SK-N-SH treated with all-trans-retinoic acid at 6 μM for 48 hours (cell line): ENCODE data around the gene DHX57.

Source experiments
- ATAC-seq: fragments of 200-7000 bp; cut with Tn5 transposase; 3 replicates; pipeline ENCODE4 v1.9.1; 2020; ENCODE audit warnings: mild to moderate bottlenecking, moderate library complexity
- ARNTL ChIP-seq: fragments of 450-650 bp; formaldehyde crosslinking; IDR thresholded peaks from 2 replicates; pipeline ENCODE4 v1.5.0; 2020; ENCODE audit warnings: low read depth, mild to moderate bottlenecking, moderate library complexity, borderline replicate concordance
- BACH2 ChIP-seq: fragments of 250-450 bp; sonication (Bioruptor Pico); IDR thresholded peaks from 2 replicates; pipeline ENCODE4 v1.9.0; 2021; ENCODE audit warnings: mild to moderate bottlenecking, borderline replicate concordance
- CSDC2 ChIP-seq: fragments of 250-450 bp; sonication (Bioruptor Pico); IDR thresholded peaks from 2 replicates; pipeline ENCODE4 v1.5.0; 2020; ENCODE audit warnings: mild to moderate bottlenecking, moderate library complexity
- ESRRG ChIP-seq: fragments of 250-450 bp; sonication (Bioruptor Pico); IDR thresholded peaks from 2 replicates; pipeline ENCODE4 v1.6.1; 2021; ENCODE audit warnings: mild to moderate bottlenecking
- GLIS3 ChIP-seq: fragments of 250-450 bp; sonication (Bioruptor Pico); IDR thresholded peaks from 2 replicates; pipeline ENCODE4 v1.5.0; 2020; ENCODE audit warnings: mild to moderate bottlenecking, moderate library complexity
- ISL1 ChIP-seq: fragments of 250-450 bp; sonication (Bioruptor Pico); IDR thresholded peaks from 2 replicates; pipeline ENCODE4 v2.1.2; 2022; ENCODE audit warnings: mild to moderate bottlenecking, moderate library complexity
- OSR1 ChIP-seq: fragments of 250-450 bp; sonication (Bioruptor Pico); IDR thresholded peaks from 2 replicates; pipeline ENCODE4 v1.8.0; 2022; ENCODE audit warnings: moderate library complexity, mild to moderate bottlenecking, inconsistent platforms
- PPARA ChIP-seq: fragments of 250-450 bp; sonication (Bioruptor Pico); IDR thresholded peaks from 2 replicates; pipeline ENCODE4 v1.5.0; 2020; ENCODE audit warnings: mild to moderate bottlenecking, borderline replicate concordance
- TCF4 ChIP-seq: fragments of 250-450 bp; sonication (Bioruptor Pico); IDR thresholded peaks from 2 replicates; pipeline ENCODE4 v1.8.0; 2021; ENCODE audit warnings: mild to moderate bottlenecking, moderate library complexity, borderline replicate concordance
- ZC3H10 ChIP-seq: fragments of 250-450 bp; sonication (Bioruptor Pico); IDR thresholded peaks from 2 replicates; pipeline ENCODE4 v1.5.1; 2021; ENCODE audit warnings: mild to moderate bottlenecking, moderate library complexity
- ZFP3 ChIP-seq: fragments of 250-450 bp; sonication (Bioruptor Pico); IDR thresholded peaks from 2 replicates; pipeline ENCODE4 v1.5.0; 2020; ENCODE audit warnings: mild to moderate bottlenecking, moderate library complexity
- ZFP30 ChIP-seq: fragments of 450-650 bp; formaldehyde crosslinking; IDR thresholded peaks from 2 replicates; pipeline ENCODE4 v1.5.0; 2022; ENCODE audit warnings: mild to moderate bottlenecking, moderate library complexity
- ZNF70 ChIP-seq: fragments of 450-650 bp; formaldehyde crosslinking; IDR thresholded peaks from 2 replicates; pipeline ENCODE4 v1.5.0; 2020; ENCODE audit warnings: mild to moderate bottlenecking, moderate library complexity
- ZNF8 ChIP-seq: fragments of 450-650 bp; formaldehyde crosslinking; IDR thresholded peaks from 2 replicates; pipeline ENCODE4 v1.5.0; 2020; ENCODE audit warnings: mild to moderate bottlenecking, moderate library complexity
- TF ChIP-seq, protein P1 (sequence below): fragments of 250-450 bp; sonication (Bioruptor Pico); IDR thresholded peaks from 2 replicates; pipeline ENCODE4 v1.8.0; 2020; ENCODE audit warnings: mild to moderate bottlenecking, moderate library complexity, borderline replicate concordance
- TF ChIP-seq, protein P2 (sequence below): fragments of 250-450 bp; sonication (Bioruptor Pico); IDR thresholded peaks from 2 replicates; pipeline ENCODE4 v1.5.0; 2020; ENCODE audit warnings: mild to moderate bottlenecking, moderate library complexity
- TF ChIP-seq, protein P3 (sequence below): fragments of 250-450 bp; sonication (Bioruptor Pico); IDR thresholded peaks from 2 replicates; pipeline ENCODE4 v1.8.0; 2021; ENCODE audit warnings: low read depth, mild to moderate bottlenecking, moderate library complexity, borderline replicate concordance
- TF ChIP-seq, protein P4 (sequence below): fragments of 250-450 bp; sonication (Bioruptor Pico); IDR thresholded peaks from 2 replicates; pipeline ENCODE4 v1.5.1; 2020; ENCODE audit warnings: low read depth, mild to moderate bottlenecking, moderate library complexity
- TF ChIP-seq, protein P5 (sequence below): fragments of 250-450 bp; sonication (Bioruptor Pico); IDR thresholded peaks from 2 replicates; pipeline ENCODE4 v1.5.1; 2021; ENCODE audit warnings: mild to moderate bottlenecking, moderate library complexity

The DHX57 gene

DNA sequence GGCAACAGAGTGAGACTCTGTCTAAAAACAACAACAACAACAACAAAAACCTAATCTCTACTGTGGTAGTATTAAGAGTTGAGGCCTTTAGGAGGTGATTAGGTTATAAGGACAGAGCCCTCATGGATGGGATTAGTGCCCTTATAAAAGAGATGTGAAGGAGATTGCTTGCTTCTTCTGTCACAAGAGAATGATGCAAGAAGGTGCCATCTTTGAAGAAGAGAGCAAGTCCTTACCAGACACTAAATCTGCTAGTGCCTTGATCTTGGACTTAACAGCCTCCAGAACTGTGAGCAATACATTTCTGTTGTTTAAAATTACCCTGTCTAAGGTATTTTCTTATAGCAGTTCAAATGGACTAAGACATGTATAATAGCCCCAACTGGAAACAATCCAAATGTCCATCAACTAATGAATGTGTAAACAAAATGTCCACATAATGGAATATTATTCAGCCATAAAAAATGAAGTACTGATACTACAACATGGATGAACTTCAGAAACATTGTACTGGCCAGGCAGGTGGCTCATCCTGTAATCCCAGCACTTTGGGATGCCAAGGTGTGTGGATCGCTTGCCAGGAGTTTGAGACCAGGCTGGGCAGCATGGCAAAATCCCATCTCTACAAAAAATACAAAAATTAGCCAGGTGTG is 12.3 kb upstream of the DHX57 start:
- TF ChIP-seq, protein P1, sequence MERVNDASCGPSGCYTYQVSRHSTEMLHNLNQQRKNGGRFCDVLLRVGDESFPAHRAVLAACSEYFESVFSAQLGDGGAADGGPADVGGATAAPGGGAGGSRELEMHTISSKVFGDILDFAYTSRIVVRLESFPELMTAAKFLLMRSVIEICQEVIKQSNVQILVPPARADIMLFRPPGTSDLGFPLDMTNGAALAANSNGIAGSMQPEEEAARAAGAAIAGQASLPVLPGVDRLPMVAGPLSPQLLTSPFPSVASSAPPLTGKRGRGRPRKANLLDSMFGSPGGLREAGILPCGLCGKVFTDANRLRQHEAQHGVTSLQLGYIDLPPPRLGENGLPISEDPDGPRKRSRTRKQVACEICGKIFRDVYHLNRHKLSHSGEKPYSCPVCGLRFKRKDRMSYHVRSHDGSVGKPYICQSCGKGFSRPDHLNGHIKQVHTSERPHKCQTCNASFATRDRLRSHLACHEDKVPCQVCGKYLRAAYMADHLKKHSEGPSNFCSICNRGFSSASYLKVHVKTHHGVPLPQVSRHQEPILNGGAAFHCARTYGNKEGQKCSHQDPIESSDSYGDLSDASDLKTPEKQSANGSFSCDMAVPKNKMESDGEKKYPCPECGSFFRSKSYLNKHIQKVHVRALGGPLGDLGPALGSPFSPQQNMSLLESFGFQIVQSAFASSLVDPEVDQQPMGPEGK, result no peak
- TF ChIP-seq ZC3H10 (CRISPR knock-in tag), result no peak
- no peak for TF ChIP-seq ARNTL
- TF ChIP-seq ZNF8, result no peak
- TF ChIP-seq, protein P2, sequence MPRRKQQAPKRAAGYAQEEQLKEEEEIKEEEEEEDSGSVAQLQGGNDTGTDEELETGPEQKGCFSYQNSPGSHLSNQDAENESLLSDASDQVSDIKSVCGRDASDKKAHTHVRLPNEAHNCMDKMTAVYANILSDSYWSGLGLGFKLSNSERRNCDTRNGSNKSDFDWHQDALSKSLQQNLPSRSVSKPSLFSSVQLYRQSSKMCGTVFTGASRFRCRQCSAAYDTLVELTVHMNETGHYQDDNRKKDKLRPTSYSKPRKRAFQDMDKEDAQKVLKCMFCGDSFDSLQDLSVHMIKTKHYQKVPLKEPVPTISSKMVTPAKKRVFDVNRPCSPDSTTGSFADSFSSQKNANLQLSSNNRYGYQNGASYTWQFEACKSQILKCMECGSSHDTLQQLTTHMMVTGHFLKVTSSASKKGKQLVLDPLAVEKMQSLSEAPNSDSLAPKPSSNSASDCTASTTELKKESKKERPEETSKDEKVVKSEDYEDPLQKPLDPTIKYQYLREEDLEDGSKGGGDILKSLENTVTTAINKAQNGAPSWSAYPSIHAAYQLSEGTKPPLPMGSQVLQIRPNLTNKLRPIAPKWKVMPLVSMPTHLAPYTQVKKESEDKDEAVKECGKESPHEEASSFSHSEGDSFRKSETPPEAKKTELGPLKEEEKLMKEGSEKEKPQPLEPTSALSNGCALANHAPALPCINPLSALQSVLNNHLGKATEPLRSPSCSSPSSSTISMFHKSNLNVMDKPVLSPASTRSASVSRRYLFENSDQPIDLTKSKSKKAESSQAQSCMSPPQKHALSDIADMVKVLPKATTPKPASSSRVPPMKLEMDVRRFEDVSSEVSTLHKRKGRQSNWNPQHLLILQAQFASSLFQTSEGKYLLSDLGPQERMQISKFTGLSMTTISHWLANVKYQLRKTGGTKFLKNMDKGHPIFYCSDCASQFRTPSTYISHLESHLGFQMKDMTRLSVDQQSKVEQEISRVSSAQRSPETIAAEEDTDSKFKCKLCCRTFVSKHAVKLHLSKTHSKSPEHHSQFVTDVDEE (CRISPR knock-in tag), result no peak
- no peak for TF ChIP-seq ESRRG (CRISPR knock-in tag)
- TF ChIP-seq OSR1 (CRISPR knock-in tag), result no peak
- TF ChIP-seq, protein P3, sequence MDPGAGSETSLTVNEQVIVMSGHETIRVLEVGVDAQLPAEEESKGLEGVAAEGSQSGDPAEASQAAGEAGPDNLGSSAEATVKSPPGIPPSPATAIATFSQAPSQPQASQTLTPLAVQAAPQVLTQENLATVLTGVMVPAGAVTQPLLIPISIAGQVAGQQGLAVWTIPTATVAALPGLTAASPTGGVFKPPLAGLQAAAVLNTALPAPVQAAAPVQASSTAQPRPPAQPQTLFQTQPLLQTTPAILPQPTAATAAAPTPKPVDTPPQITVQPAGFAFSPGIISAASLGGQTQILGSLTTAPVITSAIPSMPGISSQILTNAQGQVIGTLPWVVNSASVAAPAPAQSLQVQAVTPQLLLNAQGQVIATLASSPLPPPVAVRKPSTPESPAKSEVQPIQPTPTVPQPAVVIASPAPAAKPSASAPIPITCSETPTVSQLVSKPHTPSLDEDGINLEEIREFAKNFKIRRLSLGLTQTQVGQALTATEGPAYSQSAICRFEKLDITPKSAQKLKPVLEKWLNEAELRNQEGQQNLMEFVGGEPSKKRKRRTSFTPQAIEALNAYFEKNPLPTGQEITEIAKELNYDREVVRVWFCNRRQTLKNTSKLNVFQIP (CRISPR knock-in tag), result no peak
- TF ChIP-seq, protein P4, sequence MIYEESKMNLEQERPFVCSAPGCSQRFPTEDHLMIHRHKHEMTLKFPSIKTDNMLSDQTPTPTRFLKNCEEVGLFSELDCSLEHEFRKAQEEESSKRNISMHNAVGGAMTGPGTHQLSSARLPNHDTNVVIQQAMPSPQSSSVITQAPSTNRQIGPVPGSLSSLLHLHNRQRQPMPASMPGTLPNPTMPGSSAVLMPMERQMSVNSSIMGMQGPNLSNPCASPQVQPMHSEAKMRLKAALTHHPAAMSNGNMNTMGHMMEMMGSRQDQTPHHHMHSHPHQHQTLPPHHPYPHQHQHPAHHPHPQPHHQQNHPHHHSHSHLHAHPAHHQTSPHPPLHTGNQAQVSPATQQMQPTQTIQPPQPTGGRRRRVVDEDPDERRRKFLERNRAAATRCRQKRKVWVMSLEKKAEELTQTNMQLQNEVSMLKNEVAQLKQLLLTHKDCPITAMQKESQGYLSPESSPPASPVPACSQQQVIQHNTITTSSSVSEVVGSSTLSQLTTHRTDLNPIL (CRISPR knock-in tag), result no peak
- no peak for TF ChIP-seq TCF4 (CRISPR knock-in tag)
- no peak for TF ChIP-seq ZFP3 (CRISPR knock-in tag)
- TF ChIP-seq ZFP30 (CRISPR knock-in tag), result no peak
- TF ChIP-seq, protein P5, sequence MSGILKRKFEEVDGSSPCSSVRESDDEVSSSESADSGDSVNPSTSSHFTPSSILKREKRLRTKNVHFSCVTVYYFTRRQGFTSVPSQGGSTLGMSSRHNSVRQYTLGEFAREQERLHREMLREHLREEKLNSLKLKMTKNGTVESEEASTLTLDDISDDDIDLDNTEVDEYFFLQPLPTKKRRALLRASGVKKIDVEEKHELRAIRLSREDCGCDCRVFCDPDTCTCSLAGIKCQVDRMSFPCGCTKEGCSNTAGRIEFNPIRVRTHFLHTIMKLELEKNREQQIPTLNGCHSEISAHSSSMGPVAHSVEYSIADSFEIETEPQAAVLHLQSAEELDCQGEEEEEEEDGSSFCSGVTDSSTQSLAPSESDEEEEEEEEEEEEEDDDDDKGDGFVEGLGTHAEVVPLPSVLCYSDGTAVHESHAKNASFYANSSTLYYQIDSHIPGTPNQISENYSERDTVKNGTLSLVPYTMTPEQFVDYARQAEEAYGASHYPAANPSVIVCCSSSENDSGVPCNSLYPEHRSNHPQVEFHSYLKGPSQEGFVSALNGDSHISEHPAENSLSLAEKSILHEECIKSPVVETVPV (CRISPR knock-in tag), result no peak
- no peak for TF ChIP-seq GLIS3 (CRISPR knock-in tag)
- no peak for TF ChIP-seq ISL1 (CRISPR knock-in tag)
- TF ChIP-seq PPARA (CRISPR knock-in tag), result no peak
- ATAC-seq, result no peak

DNA sequence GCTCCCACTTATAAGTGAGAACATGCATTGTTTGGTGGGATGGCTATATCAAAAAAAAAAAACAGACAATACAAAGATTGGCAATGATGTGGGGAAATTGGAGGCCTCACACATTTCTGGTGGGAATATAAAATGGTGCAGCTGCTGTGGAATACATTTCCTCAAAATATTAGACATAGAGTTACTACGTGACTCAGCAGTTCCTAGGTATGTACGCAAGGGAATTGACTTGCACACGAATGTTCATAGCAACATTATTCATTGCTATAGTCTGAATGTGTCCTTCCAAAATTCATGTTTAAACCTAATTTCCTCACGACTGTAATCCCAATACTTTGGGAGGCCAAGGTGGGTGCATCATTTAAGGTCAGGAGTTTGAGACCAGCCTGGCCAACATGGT is 11.6 kb upstream of the DHX57 start:
- TF ChIP-seq BACH2 (CRISPR knock-in tag) (no peak), ZNF70 (CRISPR knock-in tag) (no peak), CSDC2 (CRISPR knock-in tag) (no peak), PPARA (CRISPR knock-in tag) (no peak)
- TF ChIP-seq, protein P5 (CRISPR knock-in tag), result no peak
- TF ChIP-seq, protein P1, result no peak
- no peak for ATAC-seq
